HepG2 (cell line): ENCODE results near the gene DENND4A. TPM values are rescaled to one million over a fixed set of nuclear protein-coding genes. Genes with fewer than 3 reads are reported as not detected.

Experiments used
- ATAD3A ChIP-seq: sonication (generic); formaldehyde crosslinking; IDR thresholded peaks from 2 replicates; pipeline ENCODE4 v1.4.0; 2020; ENCODE audit warnings: missing genetic modification reagents
- BCLAF1 ChIP-seq: fragments of 450-650 bp; IDR thresholded peaks from 2 replicates; pipeline ENCODE4 v1.6.1; 2017; ENCODE audit warnings: mild to moderate bottlenecking
- FOSL2 ChIP-seq: sonication (generic); formaldehyde crosslinking; IDR thresholded peaks from 2 replicates; pipeline ENCODE4 v1.4.0; 2020; ENCODE audit warnings: missing genetic modification reagents
- GMEB2 ChIP-seq: IDR thresholded peaks from 2 replicates; pipeline ENCODE4 v1.6.1; 2016; ENCODE audit warnings: missing biosample characterization, missing genetic modification reagents, low read depth
- HIVEP1 ChIP-seq: sonication (generic); formaldehyde crosslinking; IDR thresholded peaks from 2 replicates; pipeline ENCODE4 v1.4.0; 2020; ENCODE audit warnings: mild to moderate bottlenecking, missing genetic modification reagents
- HMGA1 ChIP-seq: sonication (generic); formaldehyde crosslinking; conservative IDR thresholded peaks from 2 replicates; pipeline ENCODE4 v1.4.0; 2020; ENCODE audit warnings: missing genetic modification reagents
- KLF16 ChIP-seq, 2 experiments: sonication (generic) in 1 of 2; formaldehyde crosslinking in 1 of 2; IDR thresholded peaks; 2 replicates each; pipeline versions ENCODE4 v1.6.1 to v1.8.0; 2016 to 2023; ENCODE audit warnings: missing genetic modification reagents in 2 of 2, missing compliant biosample characterization in 1 of 2
- MXD3 ChIP-seq: IDR thresholded peaks from 2 replicates; pipeline ENCODE4 v1.6.1; 2016; ENCODE audit warnings: mild to moderate bottlenecking, missing biosample characterization, missing genetic modification reagents
- NFIB ChIP-seq: sonication (generic); formaldehyde crosslinking; IDR thresholded peaks from 2 replicates; pipeline ENCODE4 v1.9.0; 2021; ENCODE audit warnings: missing genetic modification reagents, mild to moderate bottlenecking, borderline replicate concordance
- PLSCR1 ChIP-seq: sonication (generic); formaldehyde crosslinking; IDR thresholded peaks from 2 replicates; pipeline ENCODE4 v1.5.0; 2020; ENCODE audit warnings: missing genetic modification reagents, mild to moderate bottlenecking, borderline replicate concordance
- RXRA ChIP-seq: sonication (generic); formaldehyde crosslinking; IDR thresholded peaks from 2 replicates; pipeline ENCODE4 v1.5.1; 2020; ENCODE audit warnings: missing genetic modification reagents
- SUZ12 ChIP-seq: fragments of 150-350 bp; IDR thresholded peaks from 2 replicates; pipeline ENCODE4 v1.6.1; 2014; ENCODE audit warnings: low read depth, low read length
- TRIM24 ChIP-seq: sonication (generic); formaldehyde crosslinking; IDR thresholded peaks from 2 replicates; pipeline ENCODE4 v1.8.0; 2022; ENCODE audit warnings: mild to moderate bottlenecking, missing genetic modification reagents
- XBP1 ChIP-seq: sonication (generic); formaldehyde crosslinking; IDR thresholded peaks from 2 replicates; pipeline ENCODE4 v1.5.0; 2020; ENCODE audit warnings: missing genetic modification reagents
- YEATS2 ChIP-seq: sonication (generic); formaldehyde crosslinking; IDR thresholded peaks from 2 replicates; pipeline ENCODE4 v1.4.0; 2020; ENCODE audit warnings: missing genetic modification reagents, borderline replicate concordance
- ZEB1 ChIP-seq: IDR thresholded peaks from 2 replicates; pipeline ENCODE4 v1.6.1; 2012; ENCODE audit warnings: mild to moderate bottlenecking, low read depth, inconsistent platforms; ENCODE audit not compliant: insufficient replicate concordance
- ZNF10 ChIP-seq: sonication (generic); formaldehyde crosslinking; IDR thresholded peaks from 2 replicates; pipeline ENCODE4 v1.4.0; 2020; ENCODE audit warnings: mild to moderate bottlenecking, low read depth, missing genetic modification reagents, borderline replicate concordance
- ZNF251 ChIP-seq: sonication (generic); formaldehyde crosslinking; IDR thresholded peaks from 2 replicates; pipeline ENCODE4 v1.9.0; 2021; ENCODE audit warnings: mild to moderate bottlenecking, missing genetic modification reagents
- ZNF274 ChIP-seq: sonication (generic); formaldehyde crosslinking; IDR thresholded peaks from 2 replicates; pipeline ENCODE4 v1.5.1; 2020; ENCODE audit warnings: mild to moderate bottlenecking, missing genetic modification reagents
- ZNF512 ChIP-seq: sonication (generic); formaldehyde crosslinking; IDR thresholded peaks from 2 replicates; pipeline ENCODE4 v1.4.0; 2020; ENCODE audit warnings: mild to moderate bottlenecking, missing genetic modification reagents
- ZNF644 ChIP-seq: IDR thresholded peaks from 2 replicates; pipeline ENCODE4 v1.6.1; 2016; ENCODE audit warnings: low read depth
- ZNF746 ChIP-seq: sonication (generic); formaldehyde crosslinking; IDR thresholded peaks from 2 replicates; pipeline ENCODE4 v1.8.0; 2022; ENCODE audit warnings: mild to moderate bottlenecking, missing genetic modification reagents
- polyA plus RNA-seq, 8 experiments: library from polyadenylated mRNA; depleted of rRNA in 3 of 8; stranded (reverse) in 7 of 8; unstranded in 1 of 8; fragments of >200 nt; fragmentation: Illumina TruSeq in 4 of 8; extraction: Trizol in 4 of 8; gene quantifications; 2 replicates each; pipeline versions ENCODE4 v1.2.1 to v1.2.3, GENCODE V29; 2011 to 2016; ENCODE audit warnings: low read depth in 4 of 8, missing spikeins in 1 of 8, mixed read lengths in 1 of 8; ENCODE audit not compliant: insufficient read depth in 1 of 8
- total RNA-seq, 5 experiments: library from RNA; depleted of rRNA; stranded (reverse); fragments of >200 nt; fragmentation: Illumina TruSeq; extraction: Trizol; gene quantifications; 2 replicates each; pipeline ENCODE4 v1.2.3, GENCODE V29; 2016; ENCODE audit warnings: low read depth in 1 of 5

DENND4A gene
- total and polyA plus RNA-seq, 2 of the 13 experiments (the other 11 are each of a cell fraction or from before 2014, with no cell fraction given), result 13.2 to 18.6 TPM

GRCh38 chr15:65832549-65833364, 40.7 kb upstream of the DENND4A start (continued):
- TF ChIP-seq ATAD3A (CRISPR knock-in tag) (no peak), TRIM24 (CRISPR knock-in tag) (no peak), GMEB2 (CRISPR knock-in tag) (no peak), ZNF746 (peak; percentile 58; the same call in 1 of the 2 replicates), ZNF644 (CRISPR knock-in tag) (no peak), HIVEP1 (CRISPR knock-in tag) (peak; percentile 94), KLF16 (CRISPR knock-in tag; IDR thresholded peaks at IDR 0.05) (no peak; a peak in 1 of 4 replicates), ZEB1 (peak; percentile 37), ZNF512 (CRISPR knock-in tag) (no peak), PLSCR1 (no peak), YEATS2 (peak; percentile 72; the same call in 1 of the 2 replicates), BCLAF1 (no peak), RXRA (peak; percentile 77), FOSL2 (CRISPR knock-in tag) (peak; percentile 99), ZNF10 (CRISPR knock-in tag) (no peak), ZNF274 (CRISPR knock-in tag) (peak; percentile 43; the same call in 1 of the 2 replicates), SUZ12 (no peak), XBP1 (0 out of 2 replicates have a peak, but pooled peaks have one; percentile 40), HMGA1 (CRISPR knock-in tag) (no peak), ZNF251 (CRISPR knock-in tag) (no peak), MXD3 (CRISPR knock-in tag) (0 out of 2 replicates have a peak, but pooled peaks have one; percentile 47), NFIB (CRISPR knock-in tag) (no peak)
